ENCODE results near the gene LRRC27.

DNA sequence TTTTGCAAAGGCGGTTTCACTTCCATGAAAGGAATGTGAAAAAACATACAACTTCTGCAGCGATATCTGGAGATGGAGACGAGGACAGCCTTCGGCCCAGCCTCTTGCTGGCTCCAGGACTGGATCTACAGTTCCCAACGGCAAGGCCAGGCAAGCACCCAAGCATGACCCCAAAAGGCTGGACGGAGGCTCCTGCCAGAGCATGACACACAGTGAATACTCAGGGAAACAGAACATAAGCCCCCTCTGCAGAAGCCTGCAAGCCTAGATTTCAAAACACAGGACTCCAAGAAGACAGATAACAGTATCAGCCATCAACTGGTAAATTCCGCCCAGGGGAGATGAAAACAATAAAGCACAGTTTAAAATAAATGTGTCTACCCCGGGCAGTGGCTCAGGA, 3.3 kb upstream of the LRRC27 start:
- TF ChIP-seq ZBTB7A (IDR thresholded peaks at IDR 0.05; ENCODE audit: low read depth), result no peak
- TF ChIP-seq, protein P1, sequence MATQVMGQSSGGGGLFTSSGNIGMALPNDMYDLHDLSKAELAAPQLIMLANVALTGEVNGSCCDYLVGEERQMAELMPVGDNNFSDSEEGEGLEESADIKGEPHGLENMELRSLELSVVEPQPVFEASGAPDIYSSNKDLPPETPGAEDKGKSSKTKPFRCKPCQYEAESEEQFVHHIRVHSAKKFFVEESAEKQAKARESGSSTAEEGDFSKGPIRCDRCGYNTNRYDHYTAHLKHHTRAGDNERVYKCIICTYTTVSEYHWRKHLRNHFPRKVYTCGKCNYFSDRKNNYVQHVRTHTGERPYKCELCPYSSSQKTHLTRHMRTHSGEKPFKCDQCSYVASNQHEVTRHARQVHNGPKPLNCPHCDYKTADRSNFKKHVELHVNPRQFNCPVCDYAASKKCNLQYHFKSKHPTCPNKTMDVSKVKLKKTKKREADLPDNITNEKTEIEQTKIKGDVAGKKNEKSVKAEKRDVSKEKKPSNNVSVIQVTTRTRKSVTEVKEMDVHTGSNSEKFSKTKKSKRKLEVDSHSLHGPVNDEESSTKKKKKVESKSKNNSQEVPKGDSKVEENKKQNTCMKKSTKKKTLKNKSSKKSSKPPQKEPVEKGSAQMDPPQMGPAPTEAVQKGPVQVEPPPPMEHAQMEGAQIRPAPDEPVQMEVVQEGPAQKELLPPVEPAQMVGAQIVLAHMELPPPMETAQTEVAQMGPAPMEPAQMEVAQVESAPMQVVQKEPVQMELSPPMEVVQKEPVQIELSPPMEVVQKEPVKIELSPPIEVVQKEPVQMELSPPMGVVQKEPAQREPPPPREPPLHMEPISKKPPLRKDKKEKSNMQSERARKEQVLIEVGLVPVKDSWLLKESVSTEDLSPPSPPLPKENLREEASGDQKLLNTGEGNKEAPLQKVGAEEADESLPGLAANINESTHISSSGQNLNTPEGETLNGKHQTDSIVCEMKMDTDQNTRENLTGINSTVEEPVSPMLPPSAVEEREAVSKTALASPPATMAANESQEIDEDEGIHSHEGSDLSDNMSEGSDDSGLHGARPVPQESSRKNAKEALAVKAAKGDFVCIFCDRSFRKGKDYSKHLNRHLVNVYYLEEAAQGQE (IDR thresholded peaks at IDR 0.05; ENCODE audit: low read depth), result no peak
- TF ChIP-seq EGR1 (IDR thresholded peaks at IDR 0.05), result no peak
- TF ChIP-seq USF1 (IDR thresholded peaks at IDR 0.05), result no peak
- TF ChIP-seq EP300 (IDR thresholded peaks at IDR 0.05; ENCODE audit: borderline replicate concordance), result no peak
- no peak for TF ChIP-seq MAX (IDR thresholded peaks at IDR 0.05)
- TF ChIP-seq TAF1 (IDR thresholded peaks at IDR 0.05; ENCODE audit: low read depth), result no peak
- TF ChIP-seq NFIC (IDR thresholded peaks at IDR 0.05), result no peak
- no peak for TF ChIP-seq TEAD4 (IDR thresholded peaks at IDR 0.05)
- TF ChIP-seq FOXM1 (IDR thresholded peaks at IDR 0.05; ENCODE audit: borderline replicate concordance, low read depth), result no peak
- no peak for TF ChIP-seq CEBPB (IDR thresholded peaks at IDR 0.05)
